ENCODE measurements around the gene HELZ.
"Not testable (repeated sequence)": the region's sequence is repeated elsewhere in the genome, so short reads cannot be mapped to it uniquely, and the experiment has no call there.

HELZ gene

GRCh38 chr17:67271187-67271586 is 26.2 kb upstream of the HELZ start:
- 0 out of 2 replicates have a peak, but pooled peaks have one; percentile 41 for TF ChIP-seq ZNF121 (tag by site-specific recombination; IDR thresholded peaks at IDR 0.05)

GRCh38 chr17:67270416-67270815 is 25.4 kb upstream of the HELZ start:
- ChIA-PET POLR2A (interaction anchor here (0.7 kb wide), 1 partner anchor 41 kb away, joined by 6 read pairs; no protein-coding TSS in a partner anchor), CTCF (interaction anchor here (0.6 kb wide), 2 partner anchors 23 to 48 kb away, joined by 3 read pairs; no protein-coding TSS in a partner anchor)
- Histone ChIP-seq H3K4me3 (ENCODE audit: low read depth, low read length) (no peak overlapping the region), H3K4me1 (ENCODE audit: control insufficient read depth, insufficient read depth, low read length) (no peaks in the 10 kb centered on the region), H3K27ac (ENCODE audit: extremely low read depth, low read depth, low read length) (no peak overlapping the region), H3K36me3 (ENCODE audit: control insufficient read depth in 2 of 2, insufficient read depth in 1 of 2, low read length in 2 of 2) (no peaks in the 10 kb centered on the region), H3K9me3 (ENCODE audit: control insufficient read depth, insufficient read depth, low read depth, low read length) (no peaks in the 10 kb centered on the region)
- TF ChIP-seq ZNF664 (tag by site-specific recombination; IDR thresholded peaks at IDR 0.05) (no peak), ZNF488 (tag by site-specific recombination; IDR thresholded peaks at IDR 0.05) (no peak), ZNF274 (IDR thresholded peaks at IDR 0.05; ENCODE audit: low read length) (no peak), ZNF274 (tag by site-specific recombination; IDR thresholded peaks at IDR 0.05; ENCODE audit: borderline replicate concordance) (no peak), ZNF76 (tag by site-specific recombination; IDR thresholded peaks at IDR 0.05; ENCODE audit: borderline replicate concordance, low read depth) (no peak), BCL11B (tag by site-specific recombination; IDR thresholded peaks at IDR 0.05; ENCODE audit: low read depth) (no peak), GLIS1 (tag by site-specific recombination; IDR thresholded peaks at IDR 0.05) (no peak), ZNF707 (tag by site-specific recombination; IDR thresholded peaks at IDR 0.05) (no peak), ZNF404 (tag by site-specific recombination; IDR thresholded peaks at IDR 0.05) (no peak), ZNF10 (tag by site-specific recombination; IDR thresholded peaks at IDR 0.05) (no peak), ZNF777 (tag by site-specific recombination; IDR thresholded peaks at IDR 0.05; ENCODE audit: borderline replicate concordance) (no peak), MYNN (tag by site-specific recombination; IDR thresholded peaks at IDR 0.05; ENCODE audit: borderline replicate concordance) (no peak), ZNF18 (tag by site-specific recombination; IDR thresholded peaks at IDR 0.05) (no peak)

More at GRCh38 chr17:67271187-67271586, 26.2 kb upstream of the HELZ start:
- H3K4me3 ChIP-seq (ENCODE audit: low read depth, low read length); H3K4me1 ChIP-seq (ENCODE audit: control insufficient read depth, insufficient read depth, low read length); H3K36me3 ChIP-seq (ENCODE audit: control insufficient read depth in 2 of 2, insufficient read depth in 1 of 2, low read length in 2 of 2); H3K9me3 ChIP-seq (ENCODE audit: control insufficient read depth, insufficient read depth, low read depth, low read length); H3K27ac ChIP-seq (ENCODE audit: extremely low read depth, low read depth, low read length); POLR2A ChIA-PET: not testable (repeated sequence)
- CTCF ChIA-PET, result interaction anchor here (0.6 kb wide), 2 partner anchors 21 to 144 kb away, joined by 3 read pairs; no protein-coding TSS in a partner anchor

- peak; percentile 75 for TF ChIP-seq ZBTB21 (tag by site-specific recombination; IDR thresholded peaks at IDR 0.05)
- TF ChIP-seq ZNF629 (tag by site-specific recombination; IDR thresholded peaks at IDR 0.05), result no peak; the same call in 1 of the 2 replicates
- TF ChIP-seq ZNF26 (tag by site-specific recombination; IDR thresholded peaks at IDR 0.05), result no peak
- ChIA-PET POLR2A (no interaction called here), CTCF (interaction anchor here (0.8 kb wide), 1 partner anchor 16 kb away, joined by 3 read pairs; no protein-coding TSS in a partner anchor)
- Histone ChIP-seq H3K4me1 (ENCODE audit: control insufficient read depth, insufficient read depth, low read length) (no peaks in the 10 kb centered on the region), H3K9me3 (ENCODE audit: control insufficient read depth, insufficient read depth, low read depth, low read length) (no peaks in the 10 kb centered on the region), H3K36me3 (ENCODE audit: control insufficient read depth in 2 of 2, insufficient read depth in 1 of 2, low read length in 2 of 2) (no peaks in the 10 kb centered on the region), H3K27ac (ENCODE audit: extremely low read depth, low read depth, low read length) (no peak overlapping the region), H3K4me3 (ENCODE audit: low read depth, low read length) (no peak overlapping the region)
These were observed 21.5 kb upstream of the HELZ start for GRCh38 chr17:67266496-67266895.
